Nephron (organoid): ENCODE measurements around the gene ZNF823.
"Not testable (repeated sequence)": the region's sequence is repeated elsewhere in the genome, so short reads cannot be mapped to it uniquely, and the experiment has no call there.

Source experiments
- H3K27ac Mint-ChIP-seq, 3 experiments: 2 replicates each; pipeline ENCODE4 v1.8.0; 2020; ENCODE audit warnings: mixed read lengths in 3 of 3, mild to moderate bottlenecking in 2 of 3, moderate library complexity in 1 of 3
- H3K27me3 Mint-ChIP-seq: 2 replicates; pipeline ENCODE4 v1.8.0; 2021; ENCODE audit warnings: low read depth, mild to moderate bottlenecking, moderate library complexity, mixed read lengths
- H3K36me3 Mint-ChIP-seq: 2 replicates; pipeline ENCODE4 v1.8.0; 2020; ENCODE audit warnings: low read depth, mixed read lengths
- H3K4me1 Mint-ChIP-seq: 2 replicates; pipeline ENCODE4 v1.8.0; 2020; ENCODE audit warnings: mixed read lengths
- H3K4me3 Mint-ChIP-seq, 3 experiments: 2 replicates each; pipeline ENCODE4 v1.8.0; 2020; ENCODE audit warnings: mild to moderate bottlenecking in 3 of 3, mixed read lengths in 3 of 3, moderate library complexity in 2 of 3
- H3K9me3 Mint-ChIP-seq: 2 replicates; pipeline ENCODE4 v1.8.0; 2020; ENCODE audit warnings: mixed read lengths
- CTCF ChIP-seq, 3 experiments: fragments of 200-600 bp; sonication (generic); IDR thresholded peaks; one replicate each; pipeline ENCODE4 v1.5.0; 2021; ENCODE audit warnings: antibody characterized with exemption in 3 of 3; ENCODE audit not compliant: unreplicated experiment in 3 of 3

ZNF823 gene

GRCh38 chr19:11678504-11678903, 60.2 kb downstream of the ZNF823 start:
- no peak overlapping the region for H3K4me3 Mint-ChIP-seq
- no peaks in the 10 kb centered on the region for H3K27me3 Mint-ChIP-seq
- H3K27ac Mint-ChIP-seq, result no peak overlapping the region
- no peak for TF ChIP-seq CTCF (IDR thresholded peaks at IDR 0.05; ENCODE audit: unreplicated experiment in 3 of 3)
- H3K9me3 Mint-ChIP-seq, result peaks cover 66% of the 10 kb centered on the region
- H3K36me3 Mint-ChIP-seq, result peaks cover 92% of the 10 kb centered on the region
- no peaks in the 10 kb centered on the region for H3K4me1 Mint-ChIP-seq

GRCh38 chr19:11676661-11677600, 61.8 kb downstream of the ZNF823 start:
- not testable (repeated sequence) for H3K27me3 Mint-ChIP-seq, H3K4me1 Mint-ChIP-seq, H3K27ac Mint-ChIP-seq, H3K4me3 Mint-ChIP-seq
- H3K36me3 Mint-ChIP-seq, result peaks cover 87% of the 10 kb centered on the region
- peaks cover 66% of the 10 kb centered on the region for H3K9me3 Mint-ChIP-seq

GRCh38 chr19:11675569-11675968, 63.2 kb downstream of the ZNF823 start:
- H3K4me3 Mint-ChIP-seq, result no peak overlapping the region
- no peaks in the 10 kb centered on the region for H3K27me3 Mint-ChIP-seq
- no peak overlapping the region for H3K27ac Mint-ChIP-seq
- H3K36me3 Mint-ChIP-seq, result peaks cover 79% of the 10 kb centered on the region
- no peaks in the 10 kb centered on the region for H3K4me1 Mint-ChIP-seq
- H3K9me3 Mint-ChIP-seq, result peaks cover 60% of the 10 kb centered on the region
- no peak for TF ChIP-seq CTCF (IDR thresholded peaks at IDR 0.05; ENCODE audit: unreplicated experiment in 3 of 3)

- H3K36me3 Mint-ChIP-seq, result peaks cover 79% of the 10 kb centered on the region
- no peaks in the 10 kb centered on the region for H3K4me1 Mint-ChIP-seq
- peak overlapping the region; percentile 51 to 71 (median 67) for H3K4me3 Mint-ChIP-seq
- TF ChIP-seq CTCF (IDR thresholded peaks at IDR 0.05; ENCODE audit: unreplicated experiment in 3 of 3), result no peak
- no peak overlapping the region for H3K27ac Mint-ChIP-seq
- H3K27me3 Mint-ChIP-seq, result no peaks in the 10 kb centered on the region
- peaks cover 57% of the 10 kb centered on the region for H3K9me3 Mint-ChIP-seq
These were observed 64.7 kb downstream of the ZNF823 start for GRCh38 chr19:11674067-11674492.

- no peak overlapping the region for H3K27ac Mint-ChIP-seq
- no peaks in the 10 kb centered on the region for H3K27me3 Mint-ChIP-seq
- H3K9me3 Mint-ChIP-seq, result peaks cover 54% of the 10 kb centered on the region
- TF ChIP-seq CTCF (IDR thresholded peaks at IDR 0.05; ENCODE audit: unreplicated experiment in 3 of 3), result peak; percentile 17 to 47 (median 40)
- H3K36me3 Mint-ChIP-seq, result peaks cover 76% of the 10 kb centered on the region
- H3K4me3 Mint-ChIP-seq, result peak overlapping the region; percentile 51 to 71 (median 67)
- no peaks in the 10 kb centered on the region for H3K4me1 Mint-ChIP-seq
These were observed 65.1 kb downstream of the ZNF823 start for GRCh38 chr19:11673608-11674041.
